ENCODE measurements around the gene RAB25.
"Not testable (repeated sequence)": the region's sequence is repeated elsewhere in the genome, so short reads cannot be mapped to it uniquely, and the experiment has no call there.

The RAB25 gene

GRCh38 chr1:156055281-156056048, 5.5 kb upstream of the RAB25 start:
- no peak for DNase-seq

GRCh38 chr1:156056326-156056849, 4.6 kb upstream of the RAB25 start:
- no peak for DNase-seq

GRCh38 chr1:156062189-156062588, 1.2 kb downstream of the RAB25 start:
- no peak for DNase-seq

GRCh38 chr1:156063997-156064285, 3.0 kb downstream of the RAB25 start:
- no peak for DNase-seq

- no peak for DNase-seq
These were observed 3.7 kb downstream of the RAB25 start for GRCh38 chr1:156064615-156065014.

GRCh38 chr1:156065212-156065611, 4.3 kb downstream of the RAB25 start:
- DNase-seq, result no peak

GRCh38 chr1:156065871-156066270, 4.9 kb downstream of the RAB25 start:
- no peak for DNase-seq

- no peak for DNase-seq
These were observed 6.3 kb downstream of the RAB25 start for GRCh38 chr1:156067262-156067661.

- DNase-seq, result no peak
These were observed 8.8 kb downstream of the RAB25 start for GRCh38 chr1:156069490-156070455.

GRCh38 chr1:156070548-156070947, 9.6 kb downstream of the RAB25 start:
- peak; percentile 80 for DNase-seq

- DNase-seq, result not testable (repeated sequence)
These were observed 10.4 kb downstream of the RAB25 start for GRCh38 chr1:156071332-156071816.

GRCh38 chr1:156072251-156072650, 11.3 kb downstream of the RAB25 start:
- no peak for DNase-seq

- DNase-seq, result no peak
These were observed 12.2 kb downstream of the RAB25 start for GRCh38 chr1:156073110-156073687.

GRCh38 chr1:156073740-156074139, 12.8 kb downstream of the RAB25 start:
- DNase-seq, result no peak

GRCh38 chr1:156074661-156075060, 13.7 kb downstream of the RAB25 start:
- no peak for DNase-seq

- DNase-seq, result no peak
These were observed 14.2 kb downstream of the RAB25 start for GRCh38 chr1:156075162-156075561.

GRCh38 chr1:156075775-156076204, 14.8 kb downstream of the RAB25 start:
- no peak for DNase-seq

- DNase-seq, result no peak
These were observed 15.9 kb downstream of the RAB25 start for GRCh38 chr1:156076609-156077429.

- DNase-seq, result no peak
These were observed 16.4 kb downstream of the RAB25 start for GRCh38 chr1:156077430-156077760.

- no peak for DNase-seq
These were observed 17.8 kb downstream of the RAB25 start for GRCh38 chr1:156078728-156079127.

GRCh38 chr1:156079762-156080161, 18.8 kb downstream of the RAB25 start:
- no peak for DNase-seq

- no peak for DNase-seq
These were observed 19.4 kb downstream of the RAB25 start for GRCh38 chr1:156080241-156080862.

Measured in NCI-H1105 treated with DMSO at 0.1 percent for 48 hours (cell line).